Endothelial cell of hepatic sinusoid (primary cell): ENCODE measurements around the gene OR7G2.
"Not testable (repeated sequence)": the region's sequence is repeated elsewhere in the genome, so short reads cannot be mapped to it uniquely, and the experiment has no call there.

Experiments used
- in situ Hi-C: cut with HindIII; loops from 2 replicates; pipeline ENCODE4 v1.10.0; 2017; ENCODE audit warnings: low sequenced_read_pairs

Gene OR7G2

DNA sequence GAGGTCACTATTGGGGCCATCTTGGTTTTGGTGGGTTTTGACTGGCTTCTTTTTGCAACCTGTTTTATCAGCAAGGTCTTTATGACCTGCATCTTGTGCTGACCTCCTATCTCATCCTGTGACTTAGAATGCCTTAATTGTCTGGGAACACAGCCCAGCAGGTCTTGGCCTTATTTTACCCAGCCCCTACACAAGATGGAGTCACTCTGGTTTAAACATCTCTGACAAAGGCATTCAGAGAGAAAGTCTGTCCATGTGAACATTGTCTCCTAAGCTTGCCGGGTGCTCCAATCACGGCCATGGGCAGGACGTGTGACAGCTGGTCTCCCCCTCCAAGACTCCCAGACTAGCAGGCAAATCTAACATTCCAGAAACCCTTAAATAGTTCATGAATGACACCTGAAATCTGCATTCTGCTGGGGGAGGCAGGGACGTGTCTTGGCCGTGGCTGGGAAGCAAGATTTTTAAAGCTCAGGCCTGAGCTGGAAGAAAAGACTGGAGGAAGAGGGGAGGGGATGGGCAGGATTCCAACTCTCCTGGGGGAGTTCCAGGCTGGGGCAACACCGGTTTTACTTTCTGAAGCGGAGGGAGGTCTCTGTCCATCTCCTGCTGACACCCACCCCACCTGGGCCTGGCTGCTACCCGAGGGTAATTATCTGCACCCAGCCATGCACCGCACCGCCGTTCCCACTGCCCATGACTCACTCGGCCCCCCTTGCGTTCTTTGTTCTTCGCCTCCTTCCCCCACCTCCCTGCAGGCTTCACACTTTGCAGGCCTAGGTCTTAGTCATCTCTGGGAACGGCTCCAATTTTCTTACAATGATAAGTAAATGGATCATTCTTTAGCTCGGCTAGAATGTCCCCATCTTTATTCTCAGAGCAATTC, 32.0 kb downstream of the OR7G2 start:
- in situ Hi-C loops = no loop called here

DNA sequence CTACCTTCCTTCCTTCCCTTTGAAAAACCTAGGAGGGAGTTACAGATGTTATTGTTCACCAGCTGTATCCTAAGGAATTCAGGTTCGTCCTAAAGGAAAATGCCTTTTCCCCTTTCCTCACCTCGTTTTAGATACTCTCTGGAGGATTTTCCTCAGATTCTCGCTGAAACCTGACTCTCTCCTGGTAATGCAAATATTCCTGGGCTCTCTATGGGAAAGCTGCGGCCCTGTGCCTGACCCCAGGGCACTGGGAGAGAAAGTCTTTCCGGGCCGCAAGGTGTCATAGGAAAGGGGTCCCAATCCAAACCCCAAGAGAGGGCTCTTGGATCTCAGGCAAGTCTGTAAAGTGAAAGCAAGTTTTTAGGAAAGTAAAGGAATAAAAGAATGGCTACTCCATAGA, 33.5 kb downstream of the OR7G2 start:
- in situ Hi-C loops = no loop called here

GRCh38 chr19:9071720-9072119, 35.6 kb downstream of the OR7G2 start:
- in situ Hi-C loops = not testable (repeated sequence)

DNA sequence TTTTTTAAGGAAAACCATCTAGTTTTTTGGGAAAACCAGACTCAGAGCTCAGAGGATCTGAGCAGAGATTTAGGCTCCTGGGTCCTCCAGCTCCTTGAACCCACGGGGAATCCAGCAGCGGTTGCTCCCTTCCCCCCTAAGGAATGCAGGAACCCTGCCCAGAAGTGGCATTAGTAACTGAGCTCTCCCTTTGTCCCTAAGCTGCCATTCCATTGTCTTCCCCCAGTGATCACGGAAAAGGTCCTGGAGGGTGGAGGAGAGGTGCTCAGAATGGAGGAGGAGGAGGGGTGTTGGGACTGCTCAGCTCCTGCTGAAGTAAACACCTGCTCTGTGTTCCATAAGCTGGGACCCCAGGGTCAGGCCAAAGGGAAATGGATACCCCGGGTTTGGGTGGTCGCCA, 37.2 kb downstream of the OR7G2 start:
- in situ Hi-C loops = no loop called here

GRCh38 chr19:9065457-9066014, 41.7 kb downstream of the OR7G2 start:
- in situ Hi-C loops = no loop called here

- in situ Hi-C loops = no loop called here
These were observed 45.4 kb downstream of the OR7G2 start for GRCh38 chr19:9061879-9062278.

GRCh38 chr19:9060564-9061340, 46.5 kb downstream of the OR7G2 start:
- in situ Hi-C loops = no loop called here

- in situ Hi-C loops = no loop called here
These were observed 48.2 kb downstream of the OR7G2 start for GRCh38 chr19:9058905-9059667.

DNA sequence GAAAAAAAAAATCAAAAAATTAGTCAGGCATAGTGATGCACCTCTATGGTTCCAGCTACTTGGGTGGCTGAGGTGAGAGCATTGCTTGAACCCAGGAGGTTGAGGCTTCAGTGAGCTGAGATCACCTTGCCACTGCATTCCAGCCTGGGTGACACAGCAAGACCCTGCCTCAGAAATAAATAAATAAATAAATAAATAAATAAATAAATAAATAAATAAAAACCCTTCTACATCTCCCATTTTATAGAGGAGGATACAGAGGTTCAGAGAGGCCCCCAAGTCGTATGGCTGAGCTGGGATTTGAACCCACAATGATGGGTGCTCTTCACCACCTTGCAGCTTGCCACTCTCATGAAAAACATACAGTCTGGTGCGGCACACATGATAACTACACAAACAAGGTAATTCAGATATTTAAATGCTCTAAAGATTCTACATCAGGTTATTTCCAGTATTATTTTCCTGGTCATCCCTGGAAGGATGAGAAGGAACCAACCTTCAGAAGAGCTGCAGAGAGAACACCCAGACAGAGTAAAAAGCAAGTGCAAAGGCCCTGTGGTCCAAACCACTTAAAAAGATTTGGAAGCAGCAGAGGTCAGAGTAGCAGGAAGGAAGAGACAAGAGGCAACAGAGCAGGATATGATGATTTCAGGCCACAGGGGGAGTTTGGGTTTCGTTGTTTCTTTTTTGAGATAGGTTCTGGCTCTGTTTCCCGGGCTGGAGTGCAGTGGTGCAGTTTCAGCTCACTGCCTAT, 49.6 kb downstream of the OR7G2 start:
- in situ Hi-C loops = no loop called here

GRCh38 chr19:9056131-9056530, 51.1 kb downstream of the OR7G2 start:
- in situ Hi-C loops = not testable (repeated sequence)

DNA sequence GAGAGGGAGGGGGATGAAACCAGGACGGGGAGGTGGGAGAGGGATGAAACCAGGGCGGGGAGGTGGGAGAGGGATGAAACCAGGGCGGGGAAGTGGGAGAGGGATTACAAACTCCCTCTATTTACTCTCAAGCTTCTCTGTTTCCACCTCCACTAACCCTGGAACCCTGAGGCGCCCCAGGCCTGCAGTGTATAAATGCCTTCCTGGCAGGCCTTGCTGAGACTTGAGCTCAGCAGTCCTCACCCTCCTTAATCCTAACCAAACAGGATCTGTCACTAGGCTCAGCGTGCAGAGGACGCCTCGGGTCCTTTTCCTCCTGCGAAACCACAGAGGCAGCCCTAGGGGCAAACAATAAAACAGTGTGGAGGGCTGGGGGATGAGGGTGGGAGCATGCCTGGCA, 52.5 kb downstream of the OR7G2 start:
- in situ Hi-C loops = no loop called here

DNA sequence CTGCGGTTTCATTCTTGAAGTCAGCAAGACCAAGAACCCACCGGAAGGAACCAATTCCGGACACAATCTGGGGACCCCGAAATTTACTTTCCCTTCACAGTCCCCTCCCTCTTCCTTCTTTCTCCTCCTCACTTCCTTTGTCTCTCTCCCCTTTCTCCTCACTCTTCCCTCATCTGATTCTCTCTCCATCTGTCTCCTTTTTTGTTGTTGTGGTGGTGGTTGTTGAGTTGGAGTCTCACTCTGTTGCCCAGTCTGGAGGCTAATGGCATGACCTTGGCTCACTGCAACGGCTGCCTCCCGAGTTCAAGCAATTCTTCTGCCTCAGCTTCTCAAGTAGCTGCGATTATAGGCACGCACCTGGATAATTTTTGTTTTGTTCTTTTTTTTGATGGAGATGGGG, 53.1 kb downstream of the OR7G2 start:
- in situ Hi-C loops = no loop called here

- in situ Hi-C loops = not testable (repeated sequence)
These were observed 53.6 kb downstream of the OR7G2 start for GRCh38 chr19:9053674-9054073.

- in situ Hi-C loops = no loop called here
These were observed 54.4 kb downstream of the OR7G2 start for GRCh38 chr19:9052894-9053293.
